Sigmoid colon (tissue), 7 donors: ENCODE results near the gene SOX6. TPM values are rescaled to one million over a fixed set of nuclear protein-coding genes. Genes with fewer than 3 reads are reported as not detected.
"Not testable (repeated sequence)": the region's sequence is repeated elsewhere in the genome, so short reads cannot be mapped to it uniquely, and the experiment has no call there.

ENCODE experiments used
- DNase-seq: peaks from one replicate; pipeline ENCODE4 v3.0.0-alpha.2; 2019
- H3K27ac ChIP-seq, 4 donors: fragments of 200-600 bp; sonication (generic); one replicate each; pipeline ENCODE4 v1.5.1; 2016 to 2019; ENCODE audit warnings: mild to moderate bottlenecking in 1 of 4
- H3K27me3 ChIP-seq, 3 donors: fragments of 200-600 bp; sonication (generic); one replicate each; pipeline ENCODE4 v1.5.1; 2019; ENCODE audit warnings: mild to moderate bottlenecking in 1 of 3
- H3K36me3 ChIP-seq, 4 donors: fragments of 200-600 bp; sonication (generic); one replicate each; pipeline ENCODE4 v1.5.1; 2016 to 2019
- H3K4me1 ChIP-seq, 4 donors: fragments of 200-600 bp; sonication (generic); one replicate each; pipeline ENCODE4 v1.5.1; 2017 to 2019
- H3K4me3 ChIP-seq, 4 donors: fragments of 200-600 bp; sonication (generic); one replicate each; pipeline ENCODE4 v1.5.1; 2017 to 2019; ENCODE audit warnings: mild to moderate bottlenecking in 2 of 4, moderate library complexity in 1 of 4
- H3K9me3 ChIP-seq, 4 donors: fragments of 200-600 bp in 3 of 4; sonication (generic) in 3 of 4; one replicate each; pipeline versions ENCODE4 v1.5.1 to v1.6.1; 2013 to 2019
- EP300 ChIP-seq, 4 donors: sonication (generic); formaldehyde crosslinking; IDR thresholded peaks; one replicate each; pipeline ENCODE4 v1.6.1; 2017; ENCODE audit warnings: antibody characterized with exemption in 4 of 4
- POLR2A ChIP-seq, 2 donors: fragments of 450-650 bp; IDR thresholded peaks; one replicate each; pipeline ENCODE4 v1.6.1; 2016; ENCODE audit warnings: antibody characterized with exemption in 2 of 2, mild to moderate bottlenecking in 2 of 2, moderate library complexity in 2 of 2
- POLR2AphosphoS5 ChIP-seq, 4 donors: sonication (generic); formaldehyde crosslinking; IDR thresholded peaks; one replicate each; pipeline ENCODE4 v1.6.1; 2017; ENCODE audit warnings: antibody characterized with exemption in 4 of 4
- WGBS, 2 donors: extraction: QIAGEN DNeasy Blood & Tissue Kit; methylation state at CpG; one replicate each; pipeline ENCODE4 v1.1.7; 2013; 5-methylcytosine and 5-hydroxymethylcytosine counted together
- intact Hi-C: fragments of 100-400 bp; cut with DNase I; formaldehyde crosslinking; loops from one replicate; pipeline ENCODE4 v1.15.1; 2023
- polyA plus RNA-seq, 3 donors: library from polyadenylated mRNA; stranded (reverse); fragments of 200-250 nt; gene quantifications; one replicate each; pipeline ENCODE4 v1.2.3, GENCODE V29; 2013
- total RNA-seq, 4 donors: library from RNA; depleted of rRNA; stranded (reverse); fragments of >200 nt; gene quantifications; one replicate each; pipeline ENCODE4 v1.1.0, GENCODE V29; 2016
- TF ChIP-seq, protein P1 (sequence below), 4 experiments: fragments of 450-650 bp in 3 of 4; fragments of 200-600 bp in 1 of 4; IDR thresholded peaks; one replicate each; pipeline ENCODE4 v1.5.1; 2016 to 2019; ENCODE audit warnings: antibody characterized with exemption in 4 of 4, mild to moderate bottlenecking in 3 of 4, moderate library complexity in 2 of 4
- donor health status: healthy with polysubstance abuse.
- donor health status: Bipolar disorder and iron deficiency.
- donor health status: healthy.

Gene SOX6
- total and polyA plus RNA-seq, 7 donors, result 0.46 to 6.1 (median 1.7) TPM

DNA sequence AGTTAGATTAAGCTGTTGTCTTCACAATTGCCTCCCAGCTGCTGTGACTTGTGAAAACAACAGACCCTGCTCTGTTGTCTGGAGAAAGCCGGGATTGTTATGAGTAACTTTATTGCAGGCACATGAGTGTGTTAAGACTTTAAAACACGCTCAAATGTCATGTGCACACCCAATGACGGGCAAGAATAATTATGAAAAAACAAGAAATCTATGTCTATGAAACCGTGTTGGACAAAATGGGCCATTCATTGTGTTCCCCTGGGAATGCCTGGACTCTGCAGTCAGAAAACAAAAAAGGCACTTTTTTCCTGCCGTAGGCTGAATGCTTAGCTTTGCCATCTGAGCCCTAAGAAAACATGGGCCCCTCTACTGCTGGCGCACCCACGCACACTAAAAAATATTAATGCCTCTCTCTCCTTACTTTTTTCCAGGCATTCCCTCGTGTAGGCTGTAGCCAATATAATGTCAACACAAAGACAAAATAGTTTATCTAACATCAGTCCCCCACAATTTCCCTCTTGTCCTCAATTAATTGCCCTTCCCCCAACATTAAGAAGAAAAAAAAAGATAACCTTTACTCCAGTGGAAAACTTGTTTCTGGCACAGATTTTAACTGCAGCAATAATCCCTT, 207.9 kb downstream of the SOX6 start:
- intact Hi-C loops, result no loop called here
- no peaks in the 10 kb centered on the region for H3K9me3 ChIP-seq
- no peaks in the 10 kb centered on the region for H3K36me3 ChIP-seq
- TF ChIP-seq POLR2AphosphoS5 (IDR thresholded peaks at IDR 0.05), result no peak
- no peak for TF ChIP-seq EP300 (IDR thresholded peaks at IDR 0.05)
- TF ChIP-seq POLR2A (IDR thresholded peaks at IDR 0.05), result no peak
- TF ChIP-seq, protein P1, sequence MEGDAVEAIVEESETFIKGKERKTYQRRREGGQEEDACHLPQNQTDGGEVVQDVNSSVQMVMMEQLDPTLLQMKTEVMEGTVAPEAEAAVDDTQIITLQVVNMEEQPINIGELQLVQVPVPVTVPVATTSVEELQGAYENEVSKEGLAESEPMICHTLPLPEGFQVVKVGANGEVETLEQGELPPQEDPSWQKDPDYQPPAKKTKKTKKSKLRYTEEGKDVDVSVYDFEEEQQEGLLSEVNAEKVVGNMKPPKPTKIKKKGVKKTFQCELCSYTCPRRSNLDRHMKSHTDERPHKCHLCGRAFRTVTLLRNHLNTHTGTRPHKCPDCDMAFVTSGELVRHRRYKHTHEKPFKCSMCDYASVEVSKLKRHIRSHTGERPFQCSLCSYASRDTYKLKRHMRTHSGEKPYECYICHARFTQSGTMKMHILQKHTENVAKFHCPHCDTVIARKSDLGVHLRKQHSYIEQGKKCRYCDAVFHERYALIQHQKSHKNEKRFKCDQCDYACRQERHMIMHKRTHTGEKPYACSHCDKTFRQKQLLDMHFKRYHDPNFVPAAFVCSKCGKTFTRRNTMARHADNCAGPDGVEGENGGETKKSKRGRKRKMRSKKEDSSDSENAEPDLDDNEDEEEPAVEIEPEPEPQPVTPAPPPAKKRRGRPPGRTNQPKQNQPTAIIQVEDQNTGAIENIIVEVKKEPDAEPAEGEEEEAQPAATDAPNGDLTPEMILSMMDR (IDR thresholded peaks at IDR 0.05), result no peak
- 7 to 55% methylated on average over 8 of the region's 8 CpGs for WGBS, 2 donors
- H3K4me3 ChIP-seq, result no peak overlapping the region
- no peaks in the 10 kb centered on the region for H3K4me1 ChIP-seq
- H3K27me3 ChIP-seq, result no peaks in the 10 kb centered on the region
- no peak for DNase-seq
- H3K27ac ChIP-seq, result no peak overlapping the region

DNA sequence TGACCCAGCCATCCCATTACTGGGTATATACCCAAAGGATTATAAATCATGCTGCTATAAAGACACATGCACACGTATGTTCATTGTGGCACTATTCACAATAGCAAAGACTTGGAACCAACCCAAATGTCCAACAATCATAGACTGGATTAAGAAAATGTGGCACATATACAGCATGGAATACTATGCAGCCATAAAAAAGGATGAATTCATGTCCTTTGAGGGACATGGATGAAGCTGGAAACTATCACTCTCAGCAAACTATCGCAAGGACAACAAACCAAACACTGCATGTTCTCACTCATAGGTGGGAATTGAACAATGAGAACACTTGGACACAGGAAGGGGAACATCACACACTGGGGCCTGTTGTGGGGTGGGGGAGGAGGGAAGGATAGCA, 209.4 kb downstream of the SOX6 start:
- H3K4me3 ChIP-seq, DNase-seq, H3K27ac ChIP-seq, H3K36me3 ChIP-seq, H3K4me1 ChIP-seq, intact Hi-C loops, H3K9me3 ChIP-seq, H3K27me3 ChIP-seq: not testable (repeated sequence)
- WGBS, 2 donors, result 96% methylated on average over 2 of the region's 2 CpGs

DNA sequence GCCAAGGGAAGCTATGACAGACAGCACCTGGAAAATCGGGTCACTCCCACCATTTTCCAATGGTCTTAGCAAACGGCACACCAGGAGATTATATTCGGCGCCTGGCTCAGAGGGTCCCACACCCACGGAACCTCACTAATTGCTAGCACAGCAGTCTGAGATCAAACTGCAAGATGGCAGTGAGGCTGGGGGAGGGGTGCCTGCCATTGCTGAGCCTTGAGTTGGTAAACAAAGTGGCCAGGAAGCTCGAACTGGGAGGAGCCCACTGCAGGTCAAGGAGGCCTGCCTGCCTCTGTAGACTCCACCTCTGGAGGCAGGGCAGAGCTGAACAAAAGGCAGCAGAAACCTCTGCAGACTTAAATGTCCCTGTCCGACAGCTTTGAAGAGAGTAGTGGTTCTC, 214.7 kb downstream of the SOX6 start:
- H3K36me3 ChIP-seq, H3K27ac ChIP-seq, H3K4me1 ChIP-seq, H3K4me3 ChIP-seq, intact Hi-C loops, DNase-seq, H3K9me3 ChIP-seq, H3K27me3 ChIP-seq: not testable (repeated sequence)
- 84 to 92% methylated on average over 7 of the region's 7 CpGs for WGBS, 2 donors

DNA sequence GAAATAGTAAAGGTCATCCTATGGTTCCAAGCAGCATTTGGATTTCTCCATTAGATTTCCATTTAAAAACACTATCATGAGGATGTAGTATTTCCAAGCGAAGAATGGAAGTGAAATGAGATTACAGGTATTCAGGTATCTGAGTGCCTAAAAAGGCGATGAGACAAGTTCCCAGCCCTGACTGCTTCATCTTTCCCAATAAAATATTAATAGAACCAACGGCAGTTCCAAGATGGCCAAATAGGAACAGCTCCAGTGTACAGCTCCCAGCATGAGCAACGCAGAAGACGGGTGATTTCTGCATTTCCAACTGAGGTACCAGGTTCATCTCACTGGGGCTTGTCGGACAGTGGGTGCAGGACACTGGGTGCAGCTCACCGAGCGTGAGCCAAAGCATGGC, 215.2 kb downstream of the SOX6 start:
- H3K27me3 ChIP-seq, H3K27ac ChIP-seq, intact Hi-C loops, H3K4me1 ChIP-seq, DNase-seq, H3K4me3 ChIP-seq, H3K36me3 ChIP-seq, H3K9me3 ChIP-seq: not testable (repeated sequence)
- WGBS, 2 donors, result 94 to 96% methylated on average over 8 of the region's 8 CpGs

DNA sequence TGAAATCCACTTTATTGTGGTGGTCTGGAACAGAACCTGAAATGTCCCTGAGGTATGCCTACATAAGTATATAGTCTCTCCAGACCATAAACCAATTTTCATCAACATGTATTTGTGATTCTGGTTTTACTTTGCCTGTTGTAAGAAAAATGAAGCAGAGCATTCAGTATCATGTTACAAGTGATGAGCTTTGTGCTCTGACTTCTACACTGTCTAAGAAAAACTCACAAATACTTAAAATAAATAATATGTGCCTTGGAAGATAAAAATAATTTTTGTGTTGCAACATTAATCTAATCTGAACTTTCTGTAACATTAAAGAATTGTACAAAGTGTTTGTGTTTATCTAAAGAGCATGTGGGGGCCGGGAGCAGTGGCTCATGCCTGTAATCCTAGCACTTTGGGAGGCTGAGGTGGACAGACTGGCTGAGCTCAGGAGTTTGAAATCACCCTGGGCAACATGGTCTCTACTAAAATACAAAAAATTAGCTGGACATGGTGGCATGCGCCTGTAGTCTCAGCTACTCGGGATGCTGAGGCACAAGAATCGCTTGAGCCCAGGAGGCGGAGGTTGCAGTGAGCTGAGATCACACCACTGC, 219.5 kb downstream of the SOX6 start:
- Histone ChIP-seq H3K9me3 (peaks cover 0 to 4% (median 0%) of the 10 kb centered on the region in 4 donors), H3K27me3 (no peaks in the 10 kb centered on the region), H3K4me3 (no peak overlapping the region), H3K27ac (no peak overlapping the region), H3K4me1 (no peaks in the 10 kb centered on the region), H3K36me3 (no peaks in the 10 kb centered on the region)
- WGBS, 2 donors, result 87 to 91% methylated on average over 5 of the region's 5 CpGs
- TF ChIP-seq POLR2A (IDR thresholded peaks at IDR 0.05) (no peak), POLR2AphosphoS5 (IDR thresholded peaks at IDR 0.05) (no peak), EP300 (IDR thresholded peaks at IDR 0.05) (no peak)
- TF ChIP-seq, protein P1 (IDR thresholded peaks at IDR 0.05), result no peak
- intact Hi-C loops, result no loop called here
- no peak for DNase-seq

DNA sequence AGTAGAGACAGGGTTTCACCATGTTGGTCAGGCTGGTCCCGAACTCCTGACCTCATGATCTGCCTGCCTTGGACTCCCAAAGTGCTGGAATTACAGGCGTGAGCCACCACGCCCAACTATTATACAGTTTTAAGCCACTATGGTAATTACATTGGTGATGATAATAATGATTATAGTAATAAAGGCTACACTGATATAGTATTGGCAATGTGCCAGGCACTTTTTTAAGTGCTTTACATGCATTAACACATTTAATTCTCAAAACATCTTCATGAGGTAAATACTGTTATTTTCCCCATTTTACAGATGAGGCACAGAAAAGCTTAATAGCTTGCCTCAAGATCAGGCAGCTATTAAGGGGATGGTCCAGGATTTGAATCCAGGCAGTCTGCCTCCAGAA, 222.5 kb downstream of the SOX6 start:
- Histone ChIP-seq H3K36me3 (no peaks in the 10 kb centered on the region), H3K27ac (no peak overlapping the region), H3K4me1 (no peaks in the 10 kb centered on the region), H3K9me3 (peaks cover 0 to 6% (median 0%) of the 10 kb centered on the region in 4 donors), H3K4me3 (no peak overlapping the region), H3K27me3 (no peaks in the 10 kb centered on the region)
- TF ChIP-seq POLR2AphosphoS5 (IDR thresholded peaks at IDR 0.05), result no peak
- TF ChIP-seq, protein P1 (IDR thresholded peaks at IDR 0.05), result no peak
- no peak for TF ChIP-seq POLR2A (IDR thresholded peaks at IDR 0.05)
- TF ChIP-seq EP300 (IDR thresholded peaks at IDR 0.05), result no peak
- WGBS, 2 donors, result 70 to 88% methylated on average over 3 of the region's 3 CpGs
- intact Hi-C loops, result no loop called here
- DNase-seq, result no peak
